GM23248 (cell line): ENCODE measurements around the gene C2orf42. TPM values are rescaled to one million over a fixed set of nuclear protein-coding genes. Genes with fewer than 3 reads are reported as not detected.
"Not testable (repeated sequence)": the region's sequence is repeated elsewhere in the genome, so short reads cannot be mapped to it uniquely, and the experiment has no call there.

ENCODE experiments used
- DNase-seq: peaks from one replicate; pipeline ENCODE4 v3.0.0-alpha.2; 2015
- H2AFZ ChIP-seq: fragments of 200-600 bp; sonication (generic); 2 replicates; pipeline ENCODE4 v1.6.1; 2016; ENCODE audit warnings: antibody characterized with exemption
- H3F3A ChIP-seq: fragments of 200-600 bp; sonication (generic); 2 replicates; pipeline ENCODE4 v1.6.1; 2016; ENCODE audit warnings: mild to moderate bottlenecking, antibody characterized with exemption, mixed run types; ENCODE audit not compliant: insufficient read depth
- H3K27ac ChIP-seq: fragments of 200-600 bp; sonication (generic); 2 replicates; pipeline ENCODE4 v1.5.1; 2016; ENCODE audit warnings: mild to moderate bottlenecking
- H3K27me3 ChIP-seq: fragments of 200-600 bp; sonication (generic); replicated peaks from 2 replicates; pipeline ENCODE4 v1.6.1; 2016; ENCODE audit warnings: mild to moderate bottlenecking; ENCODE audit not compliant: insufficient read depth
- H3K36me3 ChIP-seq: fragments of 200-600 bp; sonication (generic); 2 replicates; pipeline ENCODE4 v1.6.1; 2016; ENCODE audit warnings: low read depth, mild to moderate bottlenecking
- H3K4me1 ChIP-seq: fragments of 200-600 bp; sonication (generic); 2 replicates; pipeline ENCODE4 v1.6.1; 2016; ENCODE audit warnings: mild to moderate bottlenecking; ENCODE audit not compliant: insufficient read depth
- H3K4me2 ChIP-seq: fragments of 200-600 bp; sonication (generic); one replicate; pipeline ENCODE4 v1.6.1; 2016; ENCODE audit warnings: mild to moderate bottlenecking; ENCODE audit not compliant: unreplicated experiment
- H3K4me3 ChIP-seq: fragments of 200-600 bp; sonication (generic); 2 replicates; pipeline ENCODE4 v1.5.1; 2016; ENCODE audit warnings: mild to moderate bottlenecking
- H3K79me2 ChIP-seq: fragments of 200-600 bp; sonication (generic); 2 replicates; pipeline ENCODE4 v1.6.1; 2016; ENCODE audit warnings: mild to moderate bottlenecking; ENCODE audit not compliant: insufficient read depth
- H3K9ac ChIP-seq: fragments of 200-600 bp; sonication (generic); 2 replicates; pipeline ENCODE4 v1.6.1; 2016; ENCODE audit warnings: mild to moderate bottlenecking
- H3K9me2 ChIP-seq: fragments of 200-600 bp; sonication (generic); 2 replicates; pipeline ENCODE4 v1.6.1; 2016; ENCODE audit warnings: mixed run types, mild to moderate bottlenecking, moderate library complexity; ENCODE audit not compliant: insufficient read depth
- H3K9me3 ChIP-seq: fragments of 200-600 bp; sonication (generic); one replicate; pipeline ENCODE4 v1.6.1; 2017; ENCODE audit warnings: low read depth
- H4K20me1 ChIP-seq: fragments of 200-600 bp; sonication (generic); 2 replicates; pipeline ENCODE4 v1.6.0; 2016; ENCODE audit not compliant: insufficient read depth
- EZH2 ChIP-seq: fragments of 200-600 bp; sonication (generic); IDR thresholded peaks from 2 replicates; pipeline ENCODE4 v1.6.1; 2018; ENCODE audit warnings: antibody characterized with exemption, mild to moderate bottlenecking; ENCODE audit not compliant: insufficient read depth, poor library complexity, severe bottlenecking
- EZH2phosphoT487 ChIP-seq: fragments of 200-600 bp; sonication (generic); IDR thresholded peaks from 2 replicates; pipeline ENCODE4 v1.6.1; 2018; ENCODE audit warnings: antibody characterized with exemption, moderate library complexity, mild to moderate bottlenecking, low read depth; ENCODE audit not compliant: insufficient read depth
- WGBS, 2 experiments: methylation state at CpG; one replicate each; pipeline ENCODE4 v1.1.6; 2015 to 2017; ENCODE audit warnings: low lambda C conversion rate in 2 of 2, low coverage in 1 of 2; ENCODE audit errors: missing lambda C conversion rate in 2 of 2; 5-methylcytosine and 5-hydroxymethylcytosine counted together
- in situ Hi-C: fragments of 300-500 bp; cut with MboI; formaldehyde crosslinking; loops from 2 replicates; pipeline ENCODE4 v1.15.0; 2020
- polyA plus RNA-seq: library from polyadenylated mRNA; unstranded; fragments of >200 nt; fragmentation: Nextera tagmentation; extraction: Ambion mirVana; gene quantifications from 2 replicates; pipeline ENCODE4 v1.2.1, GENCODE V29; 2016
- total RNA-seq: library from RNA; depleted of rRNA; stranded (reverse); fragments of >200 nt; shearing (Covaris generic); gene quantifications from 2 replicates; pipeline ENCODE4 v1.2.3, GENCODE V29; 2014

The C2orf42 gene
- total and polyA plus RNA-seq, 2 experiments from 2014 or later, result 15.7 to 23.2 TPM

GRCh38 chr2:70161069-70161534 is 29.7 kb downstream of the C2orf42 start:
- H3K4me1 ChIP-seq, result no peaks in the 10 kb centered on the region
- H3F3A ChIP-seq, result no peaks in the 10 kb centered on the region
- no peak overlapping the region for H3K4me2 ChIP-seq
- H2AFZ ChIP-seq, result no peak overlapping the region
- in situ Hi-C loops, result no loop called here
- no peak overlapping the region for H3K27ac ChIP-seq
- no peak overlapping the region for H3K9ac ChIP-seq
- H3K9me3 ChIP-seq, result no peaks in the 10 kb centered on the region
- TF ChIP-seq EZH2 (no peak), EZH2phosphoT487 (no peak)
- 79 to 82% methylated on average over 2 of the region's 2 CpGs for whole genome bisulfite sequencing, 2 experiments
- no peaks in the 10 kb centered on the region for H4K20me1 ChIP-seq
- no peaks in the 10 kb centered on the region for H3K9me2 ChIP-seq
- peaks cover 22% of the 10 kb centered on the region for H3K36me3 ChIP-seq
- H3K27me3 ChIP-seq, result no peaks in the 10 kb centered on the region
- no peak overlapping the region for H3K4me3 ChIP-seq
- no peaks in the 10 kb centered on the region for H3K79me2 ChIP-seq
- no peak for DNase-seq

GRCh38 chr2:70160545-70160944 is 30.3 kb downstream of the C2orf42 start:
- no peak overlapping the region for H3K9ac ChIP-seq
- no peaks in the 10 kb centered on the region for H3F3A ChIP-seq
- no peaks in the 10 kb centered on the region for H3K27me3 ChIP-seq
- WGBS, 2 experiments, result 86 to 89% methylated on average over 6 of the region's 6 CpGs
- no peak overlapping the region for H3K4me2 ChIP-seq
- no peaks in the 10 kb centered on the region for H3K79me2 ChIP-seq
- no peaks in the 10 kb centered on the region for H4K20me1 ChIP-seq
- no peak overlapping the region for H3K4me3 ChIP-seq
- no peak for DNase-seq
- no peak overlapping the region for H3K27ac ChIP-seq
- no peak overlapping the region for H2AFZ ChIP-seq
- H3K36me3 ChIP-seq, result peaks cover 18% of the 10 kb centered on the region
- no peaks in the 10 kb centered on the region for H3K9me2 ChIP-seq
- in situ Hi-C loops, result no loop called here
- H3K9me3 ChIP-seq, result no peaks in the 10 kb centered on the region
- TF ChIP-seq EZH2phosphoT487 (no peak), EZH2 (no peak)
- no peaks in the 10 kb centered on the region for H3K4me1 ChIP-seq

- H2AFZ ChIP-seq, result not testable (repeated sequence)
- in situ Hi-C loops, result loop anchor here (10.0 kb wide), 1 partner anchor 234 kb away; the partner anchor contains the start of gene MXD1
- 90 to 97% methylated on average over 19 of the region's 19 CpGs for WGBS, 2 experiments
Observed at GRCh38 chr2:70149130-70149686, 41.6 kb downstream of the C2orf42 start.

GRCh38 chr2:70148211-70148760 is 42.5 kb downstream of the C2orf42 start:
- 89 to 93% methylated on average over 5 to 23 of the region's 25 CpGs for WGBS, 2 experiments
- H3K4me2 ChIP-seq, H3K9me2 ChIP-seq, DNase-seq, H3F3A ChIP-seq, H3K9me3 ChIP-seq, H3K36me3 ChIP-seq, H3K9ac ChIP-seq, H4K20me1 ChIP-seq, H3K4me3 ChIP-seq, H2AFZ ChIP-seq, H3K4me1 ChIP-seq, H3K27me3 ChIP-seq, H3K27ac ChIP-seq, H3K79me2 ChIP-seq: not testable (repeated sequence)
- in situ Hi-C loops, result loop anchor here (10.0 kb wide), 1 partner anchor 233 kb away; the partner anchor contains the start of gene MXD1

More at GRCh38 chr2:70149130-70149686, 41.6 kb downstream of the C2orf42 start:
- not testable (repeated sequence) for H3K27me3 ChIP-seq, H3F3A ChIP-seq, H3K36me3 ChIP-seq, H3K9me3 ChIP-seq, H3K27ac ChIP-seq, H3K9me2 ChIP-seq, DNase-seq, H3K79me2 ChIP-seq, H3K4me3 ChIP-seq, H3K4me1 ChIP-seq, H3K4me2 ChIP-seq, H3K9ac ChIP-seq, H4K20me1 ChIP-seq
